ENCODE results near the gene HOXB6. TPM values are rescaled to one million over a fixed set of nuclear protein-coding genes. Genes with fewer than 3 reads are reported as not detected.

Gene HOXB6
- total RNA-seq, 1 donor from 2014 or later = not detected

GRCh38 chr17:48599354-48599753 is 5.4 kb downstream of the HOXB6 start:
- Histone ChIP-seq H3F3A (ENCODE audit: low read depth) (no peaks in the 10 kb centered on the region), H3K4me1 (no peaks in the 10 kb centered on the region), H3K36me3 (no peaks in the 10 kb centered on the region), H3K27ac (no peak overlapping the region), H4K20me1 (ENCODE audit: low read depth) (peaks cover 96% of the 10 kb centered on the region), H3K9me3 (ENCODE audit: low read depth) (no peaks in the 10 kb centered on the region), H3K4me2 (no peak overlapping the region), H3K9ac (no peak overlapping the region), H2AFZ (replicated peaks) (no peak overlapping the region), H3K27me3 (peaks cover 100% of the 10 kb centered on the region), H3K79me2 (ENCODE audit: low read depth) (no peaks in the 10 kb centered on the region), H3K4me3 (no peak overlapping the region)
- H3K27me3 Mint-ChIP-seq (ENCODE audit: insufficient read depth, low read depth) = peaks cover 97% of the 10 kb centered on the region
- DNase-seq (ENCODE audit: low spot score) = no peak
- TF ChIP-seq EZH2 (IDR thresholded peaks at IDR 0.05) (no peak), EZH2phosphoT487 (IDR thresholded peaks at IDR 0.05) (no peak), CTCF (IDR thresholded peaks at IDR 0.05) (no peak)
- peaks cover 10% of the 10 kb centered on the region for H3K9me3 Mint-ChIP-seq
- H3K4me1 Mint-ChIP-seq = peaks cover 2% of the 10 kb centered on the region
- H3K27ac Mint-ChIP-seq = no peak overlapping the region
- H3K4me3 Mint-ChIP-seq = no peak overlapping the region
- peaks cover 1% of the 10 kb centered on the region for H3K36me3 Mint-ChIP-seq

GRCh38 chr17:48598736-48599135 is 6.0 kb downstream of the HOXB6 start:
- no peak overlapping the region for H2AFZ ChIP-seq (replicated peaks)
- H3K79me2 ChIP-seq (ENCODE audit: low read depth) = no peaks in the 10 kb centered on the region
- H3K4me2 ChIP-seq = no peak overlapping the region

GRCh38 chr17:48597778-48598631 is 6.8 kb downstream of the HOXB6 start:
- Histone ChIP-seq H3K4me3 (no peak overlapping the region), H3K36me3 (no peaks in the 10 kb centered on the region), H3F3A (ENCODE audit: low read depth) (no peaks in the 10 kb centered on the region), H3K9me3 (ENCODE audit: low read depth) (no peaks in the 10 kb centered on the region), H3K4me1 (no peaks in the 10 kb centered on the region), H3K9ac (no peak overlapping the region), H3K27me3 (peaks cover 100% of the 10 kb centered on the region), H3K27ac (no peak overlapping the region), H4K20me1 (ENCODE audit: low read depth) (peaks cover 95% of the 10 kb centered on the region), H3K4me2 (no peak overlapping the region), H3K79me2 (ENCODE audit: low read depth) (no peaks in the 10 kb centered on the region), H2AFZ (replicated peaks) (no peak overlapping the region)
- TF ChIP-seq CTCF (IDR thresholded peaks at IDR 0.05) (no peak), EZH2 (IDR thresholded peaks at IDR 0.05) (peak; percentile 100), EZH2phosphoT487 (IDR thresholded peaks at IDR 0.05) (peak; percentile 99)
- Mint-ChIP-seq H3K27ac (no peak overlapping the region), H3K27me3 (ENCODE audit: insufficient read depth, low read depth) (peaks cover 98% of the 10 kb centered on the region), H3K4me1 (peaks cover 6% of the 10 kb centered on the region), H3K9me3 (peaks cover 7% of the 10 kb centered on the region), H3K4me3 (no peak overlapping the region), H3K36me3 (peaks cover 1% of the 10 kb centered on the region)
- DNase-seq (ENCODE audit: low spot score) = peak; percentile 50

More at GRCh38 chr17:48598736-48599135, 6.0 kb downstream of the HOXB6 start:
- H3K27me3 Mint-ChIP-seq (ENCODE audit: insufficient read depth, low read depth) = peaks cover 98% of the 10 kb centered on the region
- H4K20me1 ChIP-seq (ENCODE audit: low read depth) = peaks cover 95% of the 10 kb centered on the region
- peaks cover 10% of the 10 kb centered on the region for H3K9me3 Mint-ChIP-seq
- TF ChIP-seq EZH2 (IDR thresholded peaks at IDR 0.05) (no peak), EZH2phosphoT487 (IDR thresholded peaks at IDR 0.05) (no peak), CTCF (IDR thresholded peaks at IDR 0.05) (no peak)
- no peaks in the 10 kb centered on the region for H3K4me1 ChIP-seq
- peaks cover 100% of the 10 kb centered on the region for H3K27me3 ChIP-seq
- H3K36me3 Mint-ChIP-seq = peaks cover 1% of the 10 kb centered on the region
- H3K4me3 Mint-ChIP-seq = no peak overlapping the region
- H3F3A ChIP-seq (ENCODE audit: low read depth) = no peaks in the 10 kb centered on the region
- no peaks in the 10 kb centered on the region for H3K9me3 ChIP-seq (ENCODE audit: low read depth)
- no peak overlapping the region for H3K27ac ChIP-seq
- no peak overlapping the region for H3K9ac ChIP-seq
- H3K36me3 ChIP-seq = no peaks in the 10 kb centered on the region
- H3K4me1 Mint-ChIP-seq = peaks cover 2% of the 10 kb centered on the region
- H3K4me3 ChIP-seq = no peak overlapping the region
- H3K27ac Mint-ChIP-seq = no peak overlapping the region
- no peak for DNase-seq (ENCODE audit: low spot score)
